Ishikawa (cell line): ENCODE results near the gene AKAP1.

Experiments
- CEBPB ChIP-seq: IDR thresholded peaks from 2 replicates; pipeline ENCODE4 v1.6.1; 2012
- CREB1 ChIP-seq: IDR thresholded peaks from 2 replicates; pipeline ENCODE4 v1.6.1; 2012; ENCODE audit warnings: low read depth
- EGR1 ChIP-seq: IDR thresholded peaks from 2 replicates; pipeline ENCODE4 v1.6.1; 2012
- EP300 ChIP-seq: IDR thresholded peaks from 2 replicates; pipeline ENCODE4 v1.6.1; 2012; ENCODE audit warnings: borderline replicate concordance
- FOXM1 ChIP-seq: IDR thresholded peaks from 2 replicates; pipeline ENCODE4 v1.6.1; 2012; ENCODE audit warnings: low read depth, borderline replicate concordance
- MAX ChIP-seq: IDR thresholded peaks from 2 replicates; pipeline ENCODE4 v1.6.1; 2012
- NFIC ChIP-seq: IDR thresholded peaks from 2 replicates; pipeline ENCODE4 v1.6.1; 2012
- RAD21 ChIP-seq: IDR thresholded peaks from 2 replicates; pipeline ENCODE4 v1.6.1; 2012; ENCODE audit warnings: low read depth
- REST ChIP-seq: IDR thresholded peaks from 2 replicates; pipeline ENCODE4 v1.6.1; 2012; ENCODE audit warnings: low read depth, mild to moderate bottlenecking
- TAF1 ChIP-seq: IDR thresholded peaks from 2 replicates; pipeline ENCODE4 v1.6.1; 2012; ENCODE audit warnings: low read depth, mild to moderate bottlenecking
- TCF12 ChIP-seq: IDR thresholded peaks from 2 replicates; pipeline ENCODE4 v1.6.1; 2012; ENCODE audit warnings: low read depth
- TEAD4 ChIP-seq: IDR thresholded peaks from 2 replicates; pipeline ENCODE4 v1.6.1; 2012
- USF1 ChIP-seq: IDR thresholded peaks from 2 replicates; pipeline ENCODE4 v1.6.1; 2012
- YY1 ChIP-seq: IDR thresholded peaks from 2 replicates; pipeline ENCODE4 v1.6.1; 2012; ENCODE audit warnings: low read depth
- ZBTB7A ChIP-seq: IDR thresholded peaks from 2 replicates; pipeline ENCODE4 v1.6.1; 2012; ENCODE audit warnings: low read depth

AKAP1 gene

GRCh38 chr17:57154921-57155320 lies 69.9 kb downstream of the AKAP1 start:
- TF ChIP-seq FOXM1 (no peak), CREB1 (no peak), TAF1 (no peak), NFIC (no peak), TCF12 (no peak)

- TF ChIP-seq ZBTB7A (no peak), REST (no peak), TEAD4 (no peak), USF1 (no peak), NFIC (no peak), MAX (no peak), RAD21 (no peak), TAF1 (no peak), TCF12 (no peak), CREB1 (no peak)
Measured at GRCh38 chr17:57158325-57158724, 73.3 kb downstream of the AKAP1 start.

GRCh38 chr17:57158795-57159194 lies 73.7 kb downstream of the AKAP1 start:
- no peak for TF ChIP-seq NFIC
- TF ChIP-seq EGR1 = no peak
- no peak for TF ChIP-seq MAX
- TF ChIP-seq USF1 = no peak
- TF ChIP-seq CREB1 = no peak
- no peak for TF ChIP-seq YY1
- TF ChIP-seq TAF1 = no peak
- TF ChIP-seq ZBTB7A = no peak

- TF ChIP-seq TEAD4 = no peak
- no peak for TF ChIP-seq CEBPB
- no peak for TF ChIP-seq TCF12
- no peak for TF ChIP-seq FOXM1
- no peak for TF ChIP-seq YY1
Measured at GRCh38 chr17:57160624-57161023, 75.6 kb downstream of the AKAP1 start.

GRCh38 chr17:57164814-57165213 lies 79.8 kb downstream of the AKAP1 start:
- no peak for TF ChIP-seq FOXM1
- TF ChIP-seq TEAD4 = no peak
- TF ChIP-seq REST = no peak
- no peak for TF ChIP-seq CEBPB
- TF ChIP-seq MAX = no peak
- TF ChIP-seq TAF1 = no peak
- no peak for TF ChIP-seq EGR1
- TF ChIP-seq NFIC = no peak
- TF ChIP-seq YY1 = no peak
- TF ChIP-seq ZBTB7A = no peak
- TF ChIP-seq RAD21 = no peak
- no peak for TF ChIP-seq CREB1
- TF ChIP-seq USF1 = no peak

GRCh38 chr17:57165754-57166153 lies 80.7 kb downstream of the AKAP1 start:
- no peak for TF ChIP-seq MAX
- TF ChIP-seq FOXM1 = no peak
- TF ChIP-seq TCF12 = no peak
- TF ChIP-seq EGR1 = no peak
- TF ChIP-seq NFIC = no peak
- no peak for TF ChIP-seq CEBPB
- TF ChIP-seq RAD21 = no peak
- no peak for TF ChIP-seq CREB1
- TF ChIP-seq YY1 = no peak
- TF ChIP-seq EP300 = no peak
- TF ChIP-seq USF1 = no peak
- TF ChIP-seq TEAD4 = no peak
- TF ChIP-seq REST = no peak
- TF ChIP-seq ZBTB7A = no peak
- no peak for TF ChIP-seq TAF1
